ENCODE data around the gene DPF3.

DNA sequence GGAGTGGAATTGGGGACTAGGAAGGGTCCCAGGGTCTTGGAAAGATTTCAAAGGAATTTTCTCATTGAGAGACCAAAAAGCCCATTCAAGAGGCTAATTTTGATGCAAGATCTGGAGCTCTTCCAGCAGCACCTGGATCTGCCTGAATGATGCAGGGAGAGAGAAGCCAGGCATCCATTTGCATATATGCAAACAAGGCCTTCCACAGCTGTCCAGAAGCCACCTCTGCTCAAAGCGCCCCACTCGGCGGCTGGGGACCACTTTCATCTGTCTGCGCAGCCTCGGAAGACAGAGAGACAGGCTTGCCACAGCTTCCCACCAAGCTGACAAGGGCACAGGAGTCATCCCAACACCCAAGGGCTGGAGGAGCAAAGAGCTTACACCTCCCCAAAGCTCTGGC lies 295.6 kb downstream of the DPF3 start:
- TF ChIP-seq SUZ12 (IDR thresholded peaks at IDR 0.05; ENCODE audit: extremely low read depth, insufficient read depth, insufficient read length), result no peak
- no peak for TF ChIP-seq YY1 (IDR thresholded peaks at IDR 0.05; ENCODE audit: insufficient read depth, insufficient read length)
